Thyroid gland (tissue), 4 donors: ENCODE results near the gene LTBP3.

Experiments
- POLR2A ChIP-seq, 2 donors: fragments of 450-650 bp; IDR thresholded peaks; one replicate each; pipeline ENCODE4 v1.6.1; 2017; ENCODE audit warnings: antibody characterized with exemption in 2 of 2, mild to moderate bottlenecking in 2 of 2, moderate library complexity in 1 of 2
- TF ChIP-seq, protein P1 (sequence below), 6 experiments: fragments of 200-600 bp in 3 of 6; fragments of 450-650 bp in 3 of 6; sonication (generic) in 3 of 6; IDR thresholded peaks; one replicate each; pipeline ENCODE4 v1.5.1; 2016 to 2019; ENCODE audit warnings: antibody characterized with exemption in 6 of 6, mild to moderate bottlenecking in 2 of 6, inconsistent platforms in 1 of 6, moderate library complexity in 1 of 6

GRCh38 chr11:65575568-65576231 lies 17.5 kb upstream of the LTBP3 start, which contains the start of gene EHBP1L1:
- TF ChIP-seq POLR2A (IDR thresholded peaks at IDR 0.05) = no peak
- TF ChIP-seq, protein P1, sequence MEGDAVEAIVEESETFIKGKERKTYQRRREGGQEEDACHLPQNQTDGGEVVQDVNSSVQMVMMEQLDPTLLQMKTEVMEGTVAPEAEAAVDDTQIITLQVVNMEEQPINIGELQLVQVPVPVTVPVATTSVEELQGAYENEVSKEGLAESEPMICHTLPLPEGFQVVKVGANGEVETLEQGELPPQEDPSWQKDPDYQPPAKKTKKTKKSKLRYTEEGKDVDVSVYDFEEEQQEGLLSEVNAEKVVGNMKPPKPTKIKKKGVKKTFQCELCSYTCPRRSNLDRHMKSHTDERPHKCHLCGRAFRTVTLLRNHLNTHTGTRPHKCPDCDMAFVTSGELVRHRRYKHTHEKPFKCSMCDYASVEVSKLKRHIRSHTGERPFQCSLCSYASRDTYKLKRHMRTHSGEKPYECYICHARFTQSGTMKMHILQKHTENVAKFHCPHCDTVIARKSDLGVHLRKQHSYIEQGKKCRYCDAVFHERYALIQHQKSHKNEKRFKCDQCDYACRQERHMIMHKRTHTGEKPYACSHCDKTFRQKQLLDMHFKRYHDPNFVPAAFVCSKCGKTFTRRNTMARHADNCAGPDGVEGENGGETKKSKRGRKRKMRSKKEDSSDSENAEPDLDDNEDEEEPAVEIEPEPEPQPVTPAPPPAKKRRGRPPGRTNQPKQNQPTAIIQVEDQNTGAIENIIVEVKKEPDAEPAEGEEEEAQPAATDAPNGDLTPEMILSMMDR (IDR thresholded peaks at IDR 0.05) = no peak
